GM12878 (cell line): ENCODE data around the gene SSR1. TPM values are rescaled to one million over a fixed set of nuclear protein-coding genes. Genes with fewer than 3 reads are reported as not detected.

ENCODE experiments used
- ATAC-seq: fragments of 200-7000 bp; cut with Tn5 transposase; 3 replicates; pipeline ENCODE4 v1.9.1; 2020; ENCODE audit warnings: mild to moderate bottlenecking, moderate library complexity
- BruUV-seq: library from RNA; stranded (reverse); fragments of 400-500 nt; replicated peaks from 2 replicates; lab custom pipeline; 2021; lab: Mats Ljungman, UMichigan
- CTCF ChIA-PET: fragments of 300-600 bp; sonication (Branson Sonifier 250); formaldehyde crosslinking; extraction: SDS; loops from one replicate; lab custom pipeline; 2021; ENCODE audit warnings: inconsistent platforms; lab: Yijun Ruan, JAX
- POLR2A ChIA-PET: fragments of 350-600 bp; formaldehyde crosslinking; extraction: SDS; loops from one replicate; lab custom pipeline; 2021; ENCODE audit warnings: inconsistent platforms; lab: Charles Lee
- RAD21 ChIA-PET: fragments of 300-600 bp; sonication (Branson Sonifier 250); formaldehyde crosslinking; loops from one replicate; lab custom pipeline; 2023; ENCODE audit warnings: antibody characterized with exemption; ENCODE audit not compliant: unreplicated experiment; lab: Charles Lee
- SMC1A ChIA-PET: fragments of 300-600 bp; sonication (Branson Sonifier 250); formaldehyde crosslinking; loops from one replicate; lab custom pipeline; 2023; ENCODE audit not compliant: unreplicated experiment, uncharacterized antibody; lab: Charles Lee
- DNase-seq: peaks from one replicate; pipeline ENCODE4 v3.0.0-alpha.2; 2011; ENCODE audit warnings: low read depth, low spot score
- FAIRE-seq: peaks from 3 replicates; lab custom pipeline; 2011; peaks lifted over from hg19 to GRCh38; lab: Jason Lieb, UNC
- H2AFZ ChIP-seq: 2 replicates; pipeline ENCODE4 v1.6.0; 2011; ENCODE audit warnings: low read depth, low read length, control low read depth; ENCODE audit not compliant: control insufficient read depth
- H3K27ac ChIP-seq: 2 replicates; pipeline ENCODE4 v1.5.1; 2011; ENCODE audit warnings: control low read depth; ENCODE audit not compliant: control insufficient read depth, insufficient read depth
- H3K27me3 ChIP-seq, 2 experiments: replicated peaks in 1 of 2; 2 replicates each; pipeline versions ENCODE4 v1.6.0 to v1.6.1; 2011; ENCODE audit warnings: low read length in 1 of 2; ENCODE audit not compliant: control insufficient read depth in 2 of 2, insufficient read depth in 2 of 2
- H3K36me3 ChIP-seq, 2 experiments: 2 replicates each; pipeline ENCODE4 v1.5.1; 2011; ENCODE audit warnings: low read length in 1 of 2; ENCODE audit not compliant: control insufficient read depth in 2 of 2, insufficient read depth in 2 of 2
- H3K4me1 ChIP-seq: 2 replicates; pipeline ENCODE4 v1.6.1; 2011; ENCODE audit warnings: mild to moderate bottlenecking, low read length, moderate library complexity, mixed read lengths; ENCODE audit not compliant: control insufficient read depth, insufficient read depth
- H3K4me2 ChIP-seq: 2 replicates; pipeline ENCODE4 v1.6.0; 2011; ENCODE audit warnings: control low read depth; ENCODE audit not compliant: control insufficient read depth, insufficient read depth
- H3K4me3 ChIP-seq: fragments of 200-600 bp; sonication (generic); 2 replicates; pipeline ENCODE4 v1.5.1; 2016
- H3K79me2 ChIP-seq: 2 replicates; pipeline ENCODE4 v1.6.0; 2011; ENCODE audit warnings: low read length; ENCODE audit not compliant: control insufficient read depth, insufficient read depth
- H3K9ac ChIP-seq: 2 replicates; pipeline ENCODE4 v1.8.0; 2011; ENCODE audit warnings: low read length, control low read depth, mixed read lengths; ENCODE audit not compliant: control insufficient read depth, insufficient read depth
- H3K9me3 ChIP-seq: replicated peaks from 3 replicates; pipeline ENCODE4 v1.5.1; 2011; ENCODE audit warnings: mild to moderate bottlenecking, low read length; ENCODE audit not compliant: control insufficient read depth, insufficient read depth
- H4K20me1 ChIP-seq: 2 replicates; pipeline ENCODE4 v1.6.0; 2011; ENCODE audit not compliant: control insufficient read depth, insufficient read depth
- BHLHE40 ChIP-seq, 2 experiments: fragments of 450-650 bp in 1 of 2; IDR thresholded peaks; 2 replicates each; pipeline ENCODE4 v1.6.1; 2011 to 2017; ENCODE audit warnings: low read depth in 2 of 2, borderline replicate concordance in 1 of 2, improper control_type of control experiment in 1 of 2, low read length in 1 of 2, mild to moderate bottlenecking in 1 of 2
- CHD1 ChIP-seq: IDR thresholded peaks from 2 replicates; pipeline ENCODE4 v1.6.1; 2012; ENCODE audit warnings: low read depth, low read length, improper control_type of control experiment
- CHD4 ChIP-seq: fragments of 200-600 bp; sonication (generic); IDR thresholded peaks from 2 replicates; pipeline ENCODE4 v1.6.1; 2016; ENCODE audit warnings: mild to moderate bottlenecking
- DPF2 ChIP-seq: fragments of 450-650 bp; IDR thresholded peaks from 2 replicates; pipeline ENCODE4 v1.6.1; 2017; ENCODE audit warnings: mild to moderate bottlenecking
- ELK1 ChIP-seq: IDR thresholded peaks from 2 replicates; pipeline ENCODE4 v1.6.1; 2012; ENCODE audit warnings: low read depth, low read length, improper control_type of control experiment
- FOXM1 ChIP-seq: IDR thresholded peaks from 2 replicates; pipeline ENCODE4 v1.6.1; 2012; ENCODE audit warnings: low read depth, mild to moderate bottlenecking, inconsistent platforms, low read length, moderate library complexity
- HDGF ChIP-seq: fragments of 450-650 bp; IDR thresholded peaks from 2 replicates; pipeline ENCODE4 v1.6.1; 2016; ENCODE audit warnings: antibody characterized with exemption
- IKZF1 ChIP-seq: fragments of 450-650 bp; conservative IDR thresholded peaks from 2 replicates; pipeline ENCODE4 v1.6.1; 2017; ENCODE audit warnings: antibody characterized with exemption, mild to moderate bottlenecking
- IKZF2 ChIP-seq, 2 experiments: fragments of 450-650 bp; IDR thresholded peaks; 2 replicates each; pipeline ENCODE4 v1.6.1; 2017; ENCODE audit warnings: mild to moderate bottlenecking in 2 of 2, moderate library complexity in 2 of 2
- JUNB ChIP-seq: IDR thresholded peaks from 2 replicates; pipeline ENCODE4 v1.6.1; 2016; ENCODE audit warnings: antibody characterized with exemption, mild to moderate bottlenecking
- JUND ChIP-seq: IDR thresholded peaks from 2 replicates; pipeline ENCODE4 v1.6.1; 2012; ENCODE audit warnings: low read depth, mild to moderate bottlenecking, low read length, improper control_type of control experiment, moderate library complexity
- MTA2 ChIP-seq: fragments of 450-650 bp; IDR thresholded peaks from 2 replicates; pipeline ENCODE4 v1.6.1; 2016; ENCODE audit warnings: low read depth, mild to moderate bottlenecking, moderate library complexity
- MTA3 ChIP-seq: IDR thresholded peaks from 2 replicates; pipeline ENCODE4 v1.6.1; 2012; ENCODE audit warnings: low read length, inconsistent platforms, borderline replicate concordance
- PKNOX1 ChIP-seq: fragments of 450-650 bp; IDR thresholded peaks from 2 replicates; pipeline ENCODE4 v1.6.1; 2016; ENCODE audit warnings: mild to moderate bottlenecking
- RUNX3 ChIP-seq: IDR thresholded peaks from 2 replicates; pipeline ENCODE4 v1.6.1; 2012; ENCODE audit warnings: low read length, inconsistent platforms
- SMARCA5 ChIP-seq: fragments of 450-650 bp; IDR thresholded peaks from 2 replicates; pipeline ENCODE4 v1.6.1; 2017; ENCODE audit warnings: mild to moderate bottlenecking
- STAT1 ChIP-seq: fragments of 450-650 bp; conservative IDR thresholded peaks from 2 replicates; pipeline ENCODE4 v1.6.1; 2014; ENCODE audit warnings: antibody characterized with exemption, mild to moderate bottlenecking
- STAT3 ChIP-seq: IDR thresholded peaks from 2 replicates; pipeline ENCODE4 v1.6.1; 2011; ENCODE audit warnings: low read depth, low read length, improper control_type of control experiment
- ZZZ3 ChIP-seq: IDR thresholded peaks from 2 replicates; pipeline ENCODE4 v1.6.1; 2011; ENCODE audit warnings: low read depth; ENCODE audit not compliant: control insufficient read depth, insufficient read length
- WGBS: methylation state at CpG from one replicate; pipeline ENCODE4 v1.1.6; 2016; ENCODE audit warnings: low lambda C conversion rate; ENCODE audit not compliant: insufficient replicate concordance, insufficient coverage; ENCODE audit errors: missing lambda C conversion rate; 5-methylcytosine and 5-hydroxymethylcytosine counted together
- in situ Hi-C: fragments of 300-500 bp; cut with MboI; formaldehyde crosslinking; loops from 9 replicates; pipeline ENCODE4 v1.14.3; 2018; ENCODE audit warnings: mixed read lengths
- intact Hi-C: fragments of 100-400 bp; cut with micrococcal nuclease; formaldehyde crosslinking; loops from one replicate; pipeline ENCODE4 v1.14.2; 2022; ENCODE audit not compliant: unreplicated experiment
- polyA plus RNA-seq, 11 experiments: library from polyadenylated mRNA; depleted of rRNA in 4 of 11; unstranded in 6 of 11; stranded (reverse) in 5 of 11; fragments of >200 nt; fragmentation: Nextera tagmentation in 4 of 11; fragmentation: Illumina TruSeq in 1 of 11; extraction: Ambion mirVana in 4 of 11; extraction: Trizol in 1 of 11; gene quantifications; 1 replicate in 1 of 11; 2 replicates in 10 of 11; pipeline versions ENCODE4 v1.2.1 to v1.2.3, GENCODE V29; 2011 to 2016; ENCODE audit warnings: inconsistent platforms in 2 of 11, missing spikeins in 2 of 11, low read depth in 1 of 11
- total RNA-seq, 4 experiments: library from RNA; depleted of rRNA in 3 of 4; stranded (reverse); fragments of >200 nt in 3 of 4; fragmentation: Illumina TruSeq in 1 of 4; extraction: Trizol in 1 of 4; gene quantifications; 2 replicates each; pipeline versions ENCODE4 v1.2.1 to v1.2.3, GENCODE V29; 2013 to 2021

The SSR1 gene
- total and polyA plus RNA-seq, 10 of the 15 experiments (the other 5 are each of a cell fraction or from before 2014, with no cell fraction given): 42.0 to 209 (median 128) TPM

- H3K9ac ChIP-seq: no peak overlapping the region; the same call in 1 of the 2 replicates
- BruUV-seq: no TSS peak
- SMC1A ChIA-PET: interaction anchor here (0.8 to 4.1 kb wide), 22 partner anchors 7 to 566 kb away, joined by 3 to 33 read pairs (median 4); no protein-coding TSS in a partner anchor
- WGBS: 87% methylated on average over 13 of the region's 13 CpGs
- DNase-seq: no peak
- intact Hi-C loops: loop anchor here (2.0 to 5.0 kb wide), 4 partner anchors 155 to 565 kb away; no protein-coding TSS in a partner anchor
- H3K4me1 ChIP-seq: peaks cover 47% of the 10 kb centered on the region
- H3K4me2 ChIP-seq: peak overlapping the region; percentile 49
- peaks cover 23% of the 10 kb centered on the region for H3K79me2 ChIP-seq
- peak; percentile 31 for FAIRE-seq
- CTCF ChIA-PET: interaction anchor here (0.8 to 4.6 kb wide), 27 partner anchors 9 to 685 kb away, joined by 3 to 40 read pairs (median 5); no protein-coding TSS in a partner anchor
- no peak overlapping the region for H2AFZ ChIP-seq
- RAD21 ChIA-PET: interaction anchor here (0.8 to 4.6 kb wide), 14 partner anchors 7 to 564 kb away, joined by 3 to 33 read pairs (median 4); no protein-coding TSS in a partner anchor
- H3K36me3 ChIP-seq: peaks cover 21 to 46% of the 10 kb centered on the region in 2 experiments
- peak overlapping the region; percentile 6; the same call in 1 of the 2 replicates for H3K27ac ChIP-seq
- in situ Hi-C loops: loop anchor here (5.0 kb wide), 1 partner anchor 565 kb away; no protein-coding TSS in a partner anchor
- H3K27me3 ChIP-seq: no peaks in the 10 kb centered on the region
- no peaks in the 10 kb centered on the region; the same call in none of the 2 replicates for H4K20me1 ChIP-seq
- ATAC-seq: peak; percentile 39
- H3K9me3 ChIP-seq: no peaks in the 10 kb centered on the region; the same call in 2 of the 3 replicates
- H3K4me3 ChIP-seq: no peak overlapping the region
- POLR2A ChIA-PET: interaction anchor here (0.6 to 0.9 kb wide), 2 partner anchors 134 to 446 kb away, joined by 3 read pairs; no protein-coding TSS in a partner anchor
- TF ChIP-seq BHLHE40 (IDR thresholded peaks at IDR 0.05; ENCODE audit: borderline replicate concordance in 1 of 2, low read depth in 2 of 2, low read length in 1 of 2) (peak; percentile 34 to 67; a peak in 3 of 4 replicates), ELK1 (no peak), DPF2 (0 out of 2 replicates have a peak, but pooled peaks have one; percentile 14), JUNB (no peak), STAT3 (no peak), MTA2 (peak; percentile 8; the same call in 1 of the 2 replicates), CHD1 (no peak), IKZF1 (peak; percentile 58), IKZF2 (IDR thresholded peaks at IDR 0.05) (peak; percentile 53 to 62; a peak in 3 of 4 replicates), SMARCA5 (no peak), MTA3 (no peak), PKNOX1 (peak; percentile 60), CHD4 (no peak), HDGF (no peak), FOXM1 (no peak), JUND (no peak), STAT1 (no peak), ZZZ3 (no peak), RUNX3 (peak; percentile 67)
Observed at GRCh38 chr6:7241709-7242645, 71.0 kb downstream of the SSR1 start.
